Hepatocyte (in vitro differentiated cells): ENCODE data around the gene COPE.

ENCODE experiments used
- EZH2 ChIP-seq: fragments of 200-600 bp; sonication (generic); IDR thresholded peaks from 2 replicates; pipeline ENCODE4 v1.6.1; 2016; ENCODE audit warnings: antibody characterized with exemption, mild to moderate bottlenecking, borderline replicate concordance
- EZH2phosphoT487 ChIP-seq: fragments of 200-600 bp; sonication (generic); IDR thresholded peaks from one replicate; pipeline ENCODE4 v1.6.1; 2018; ENCODE audit warnings: antibody characterized with exemption, mild to moderate bottlenecking, low read depth, moderate library complexity; ENCODE audit not compliant: unreplicated experiment, severe bottlenecking
- TF ChIP-seq, protein P1 (sequence below): fragments of 200-600 bp; sonication (generic); IDR thresholded peaks from 2 replicates; pipeline ENCODE4 v1.5.1; 2016; ENCODE audit warnings: antibody characterized with exemption, mild to moderate bottlenecking; ENCODE audit not compliant: poor library complexity

DNA sequence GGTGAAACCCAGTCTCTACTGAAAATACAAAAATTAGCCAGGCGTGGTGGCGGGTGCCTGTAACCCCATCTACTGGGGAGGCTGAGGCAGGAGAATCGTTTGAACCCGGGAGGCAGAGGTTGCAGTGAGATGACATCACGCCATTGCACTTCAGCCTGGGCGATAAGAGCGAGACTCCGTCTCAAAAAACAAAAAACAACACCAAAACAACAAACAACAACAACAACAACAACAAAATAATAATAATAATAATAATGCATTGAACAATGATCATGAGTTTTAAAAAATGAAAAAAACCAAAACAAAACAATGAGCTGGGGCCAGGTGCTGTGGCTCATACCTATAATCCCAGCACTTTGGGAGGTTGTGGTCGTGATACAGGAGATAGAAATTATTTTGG, 44.9 kb upstream of the COPE start:
- TF ChIP-seq, protein P1, sequence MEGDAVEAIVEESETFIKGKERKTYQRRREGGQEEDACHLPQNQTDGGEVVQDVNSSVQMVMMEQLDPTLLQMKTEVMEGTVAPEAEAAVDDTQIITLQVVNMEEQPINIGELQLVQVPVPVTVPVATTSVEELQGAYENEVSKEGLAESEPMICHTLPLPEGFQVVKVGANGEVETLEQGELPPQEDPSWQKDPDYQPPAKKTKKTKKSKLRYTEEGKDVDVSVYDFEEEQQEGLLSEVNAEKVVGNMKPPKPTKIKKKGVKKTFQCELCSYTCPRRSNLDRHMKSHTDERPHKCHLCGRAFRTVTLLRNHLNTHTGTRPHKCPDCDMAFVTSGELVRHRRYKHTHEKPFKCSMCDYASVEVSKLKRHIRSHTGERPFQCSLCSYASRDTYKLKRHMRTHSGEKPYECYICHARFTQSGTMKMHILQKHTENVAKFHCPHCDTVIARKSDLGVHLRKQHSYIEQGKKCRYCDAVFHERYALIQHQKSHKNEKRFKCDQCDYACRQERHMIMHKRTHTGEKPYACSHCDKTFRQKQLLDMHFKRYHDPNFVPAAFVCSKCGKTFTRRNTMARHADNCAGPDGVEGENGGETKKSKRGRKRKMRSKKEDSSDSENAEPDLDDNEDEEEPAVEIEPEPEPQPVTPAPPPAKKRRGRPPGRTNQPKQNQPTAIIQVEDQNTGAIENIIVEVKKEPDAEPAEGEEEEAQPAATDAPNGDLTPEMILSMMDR, result no peak
- TF ChIP-seq EZH2 (no peak), EZH2phosphoT487 (no peak)
